Activated CD4-positive, CD25-positive, alpha-beta regulatory T cell (primary cell): ENCODE results near the gene TNPO3.
"Not testable (repeated sequence)": the region's sequence is repeated elsewhere in the genome, so short reads cannot be mapped to it uniquely, and the experiment has no call there.

Experiments used
- DNase-seq, 4 experiments: peaks; one replicate each; lab custom pipeline; 2025; lab: John Stamatoyannopoulos, UW

Gene TNPO3

DNA sequence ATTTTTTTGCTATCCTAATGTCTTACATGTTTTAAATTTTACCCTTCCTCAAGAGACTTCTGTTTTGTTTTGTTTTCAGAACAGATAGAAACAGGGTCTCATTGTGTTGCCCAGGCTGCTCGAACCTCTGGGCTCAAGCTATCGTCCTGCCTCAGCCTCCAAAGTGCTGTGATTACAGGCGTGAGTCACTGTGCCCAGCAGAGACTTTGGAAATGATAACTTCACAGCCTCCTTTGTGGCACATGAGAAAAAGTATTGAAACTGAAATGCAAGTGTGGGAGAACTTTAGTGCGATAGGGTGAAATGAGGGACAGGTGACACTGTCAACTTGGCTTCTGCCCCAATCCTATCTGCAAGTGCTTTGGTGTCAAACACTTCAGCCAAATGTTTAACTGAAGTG lies 95.6 kb downstream of the TNPO3 start:
- DNase-seq: no peak

DNA sequence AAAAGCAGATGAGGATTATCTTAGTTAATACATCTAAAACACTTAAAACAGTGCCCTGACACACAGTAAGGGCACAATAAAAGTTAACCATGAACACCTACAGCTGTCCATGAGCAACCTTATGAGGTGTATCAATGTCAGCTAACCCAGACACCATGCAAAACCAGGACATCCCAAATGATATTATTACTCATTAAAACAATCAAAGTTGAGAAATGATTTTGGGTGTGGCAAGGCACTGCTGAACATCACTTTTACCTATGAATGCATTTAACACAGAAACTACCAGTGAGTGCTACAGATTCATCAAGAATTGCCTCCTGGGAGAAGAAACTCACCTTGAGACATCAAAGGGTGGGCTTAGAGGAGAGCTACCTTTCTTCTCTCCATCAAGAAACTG lies 98.9 kb downstream of the TNPO3 start:
- no peak for DNase-seq

DNA sequence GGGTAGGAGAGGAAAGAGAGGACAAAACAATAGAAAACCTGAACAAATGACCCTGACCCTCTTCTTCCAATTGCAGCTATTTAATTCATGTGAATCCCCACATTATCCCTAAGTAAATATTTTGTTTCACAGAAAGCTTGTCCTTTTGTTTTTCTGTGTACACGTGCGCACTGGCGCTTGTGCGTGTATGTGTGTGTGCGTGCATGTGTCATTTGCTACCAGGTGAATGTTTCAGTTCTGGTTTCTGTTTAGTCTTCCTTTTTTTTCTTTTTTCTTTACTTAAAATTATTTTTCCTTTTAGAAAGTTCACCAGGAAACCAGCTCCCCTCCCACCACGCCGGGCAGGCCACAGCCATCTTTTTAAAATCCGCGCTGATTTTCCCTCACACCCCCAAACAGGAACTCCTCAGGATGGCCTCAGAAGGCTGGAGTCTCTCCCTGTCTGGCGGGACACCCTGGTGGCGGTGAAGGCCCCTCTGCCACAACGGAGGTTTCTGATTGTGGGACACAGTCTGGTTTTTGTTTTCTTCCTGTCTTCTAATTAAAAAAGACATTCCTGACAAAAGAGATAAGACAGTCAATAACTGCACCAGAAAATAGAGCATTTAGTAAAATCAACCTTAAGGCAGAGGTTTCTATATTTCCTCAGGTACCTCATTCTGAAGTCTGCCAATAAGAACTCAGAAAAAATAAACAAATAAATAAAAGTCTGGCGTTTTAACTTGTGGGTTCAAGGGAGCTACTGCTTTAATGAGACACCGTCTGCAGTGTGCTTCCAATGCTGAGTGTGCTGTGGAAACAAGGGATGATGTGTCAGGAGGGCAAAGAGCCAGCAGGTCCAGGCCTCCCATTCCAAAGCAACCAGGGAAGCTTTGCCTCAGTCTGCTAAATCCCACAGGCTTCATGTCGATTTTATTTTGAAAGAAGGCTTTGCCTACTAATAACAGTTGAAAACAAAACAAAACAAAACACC lies 99.8 kb downstream of the TNPO3 start:
- DNase-seq: no peak

DNA sequence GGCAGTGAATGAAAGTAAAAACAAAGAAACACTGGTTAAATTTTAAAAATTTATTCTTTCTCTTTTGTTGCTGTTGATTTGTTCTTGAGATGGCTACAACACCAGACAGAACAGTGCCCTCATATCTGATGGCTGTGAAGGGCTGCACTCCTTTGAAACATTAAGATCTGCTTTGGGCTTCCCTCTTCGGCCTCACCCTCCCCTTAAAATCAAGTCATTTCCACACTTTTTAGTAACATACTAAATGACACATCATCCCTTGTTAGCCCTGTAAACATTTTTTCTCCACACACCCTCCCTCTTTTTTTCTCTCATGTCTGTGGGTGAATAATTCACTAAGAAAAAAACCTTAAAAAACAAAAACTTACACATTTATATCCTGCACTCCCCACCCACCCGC lies 100.8 kb downstream of the TNPO3 start:
- no peak for DNase-seq

DNA sequence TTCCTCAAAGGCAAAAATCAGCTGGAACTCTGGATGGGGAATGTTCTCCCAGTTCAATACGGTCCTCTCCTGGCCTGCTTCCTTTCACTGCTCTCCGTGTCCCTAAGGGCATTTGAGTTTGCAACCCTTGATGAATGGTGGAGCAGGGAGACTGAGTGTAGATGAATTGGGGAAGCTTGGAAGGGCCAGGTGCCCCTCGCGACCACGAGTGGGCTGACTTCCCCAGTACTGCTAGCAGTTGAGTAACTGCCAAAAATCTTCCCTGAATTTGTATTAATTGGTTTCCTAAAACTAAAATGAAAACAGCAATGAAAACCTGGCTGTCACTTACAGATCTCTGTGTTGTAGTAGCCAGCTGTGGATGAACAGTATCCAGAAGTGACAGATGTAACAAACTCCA lies 103.6 kb downstream of the TNPO3 start:
- DNase-seq: no peak

DNA sequence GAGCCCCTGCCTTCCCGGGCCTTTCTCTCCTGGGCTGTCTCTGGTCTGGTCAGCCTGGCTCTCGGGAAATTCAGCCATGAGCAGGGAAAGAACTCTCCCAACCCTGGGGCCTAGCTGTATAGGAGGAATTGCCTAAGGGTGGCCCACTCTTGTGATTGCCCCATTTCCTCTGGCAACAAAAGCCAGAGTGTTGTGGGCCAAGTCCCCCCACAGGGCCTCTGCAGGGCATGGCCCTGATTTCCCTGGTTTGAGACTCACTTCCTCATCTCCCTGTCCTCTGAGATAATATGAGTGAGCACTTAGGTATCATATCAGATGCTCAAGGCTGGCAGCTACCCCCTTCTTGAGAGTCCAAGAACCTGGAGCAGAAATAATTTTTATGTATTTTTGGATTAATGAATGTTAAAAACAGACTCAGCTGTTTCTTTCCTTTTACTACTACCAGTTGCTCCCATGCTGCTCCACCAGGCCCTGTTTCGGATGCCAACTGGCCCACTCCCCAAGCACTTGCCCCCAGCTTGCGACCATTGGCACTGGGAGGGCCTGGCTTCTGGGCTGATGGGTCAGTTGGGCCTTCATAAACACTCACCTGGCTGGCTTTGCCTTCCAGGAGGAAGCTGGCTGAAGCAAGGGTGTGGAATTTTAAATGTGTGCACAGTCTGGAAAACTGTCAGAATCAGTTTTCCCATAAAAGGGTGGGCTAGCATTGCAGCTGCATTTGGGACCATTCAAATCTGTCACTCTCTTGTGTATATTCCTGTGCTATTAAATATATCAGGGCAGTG lies 105.7 kb downstream of the TNPO3 start:
- DNase-seq: no peak

DNA sequence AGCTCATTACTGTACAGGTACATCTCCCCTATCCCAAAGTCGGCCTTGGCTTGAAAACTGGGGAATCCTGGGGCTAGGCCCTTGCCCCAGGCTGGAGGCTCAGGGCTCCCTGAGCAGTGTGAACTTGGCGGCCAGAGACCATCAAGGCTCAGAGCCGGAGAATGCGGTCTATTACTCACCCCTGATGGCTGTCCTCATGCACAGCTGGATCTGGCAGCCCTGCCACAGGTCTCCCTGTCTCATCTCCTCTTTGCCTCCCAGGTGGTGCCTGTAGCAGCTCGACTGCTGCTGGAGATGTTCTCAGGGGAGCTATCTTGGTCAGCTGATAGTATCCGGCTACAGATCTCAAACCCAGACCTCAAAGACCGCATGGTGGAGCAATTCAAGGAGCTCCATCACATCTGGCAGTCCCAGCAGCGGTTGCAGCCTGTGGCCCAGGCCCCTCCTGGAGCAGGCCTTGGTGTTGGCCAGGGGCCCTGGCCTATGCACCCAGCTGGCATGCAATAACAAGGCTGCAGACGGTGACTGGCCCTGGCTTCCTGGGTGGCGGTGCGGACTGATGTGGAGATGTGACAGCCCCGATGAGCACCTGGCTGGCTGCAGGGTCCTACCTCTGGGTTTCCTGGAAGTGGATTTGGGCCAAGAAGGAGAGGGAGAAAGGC lies 106.5 kb downstream of the TNPO3 start:
- no peak for DNase-seq

DNA sequence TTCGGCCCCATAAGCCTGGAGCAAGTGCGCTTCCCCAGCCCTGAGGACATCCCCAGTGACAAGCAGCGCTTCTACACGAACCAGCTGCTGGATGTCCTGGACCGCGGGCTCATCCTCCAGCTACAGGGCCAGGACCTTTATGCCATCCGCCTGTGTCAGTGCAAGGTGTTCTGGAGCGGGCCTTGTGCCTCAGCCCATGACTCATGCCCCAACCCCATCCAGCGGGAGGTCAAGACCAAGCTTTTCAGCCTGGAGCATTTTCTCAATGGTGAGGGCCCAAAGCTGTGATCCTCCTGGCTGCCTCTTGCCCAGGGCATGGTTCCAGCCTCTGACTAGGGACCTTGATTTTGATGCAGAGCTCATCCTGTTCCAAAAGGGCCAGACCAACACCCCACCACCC lies 107.1 kb downstream of the TNPO3 start:
- no peak for DNase-seq

DNA sequence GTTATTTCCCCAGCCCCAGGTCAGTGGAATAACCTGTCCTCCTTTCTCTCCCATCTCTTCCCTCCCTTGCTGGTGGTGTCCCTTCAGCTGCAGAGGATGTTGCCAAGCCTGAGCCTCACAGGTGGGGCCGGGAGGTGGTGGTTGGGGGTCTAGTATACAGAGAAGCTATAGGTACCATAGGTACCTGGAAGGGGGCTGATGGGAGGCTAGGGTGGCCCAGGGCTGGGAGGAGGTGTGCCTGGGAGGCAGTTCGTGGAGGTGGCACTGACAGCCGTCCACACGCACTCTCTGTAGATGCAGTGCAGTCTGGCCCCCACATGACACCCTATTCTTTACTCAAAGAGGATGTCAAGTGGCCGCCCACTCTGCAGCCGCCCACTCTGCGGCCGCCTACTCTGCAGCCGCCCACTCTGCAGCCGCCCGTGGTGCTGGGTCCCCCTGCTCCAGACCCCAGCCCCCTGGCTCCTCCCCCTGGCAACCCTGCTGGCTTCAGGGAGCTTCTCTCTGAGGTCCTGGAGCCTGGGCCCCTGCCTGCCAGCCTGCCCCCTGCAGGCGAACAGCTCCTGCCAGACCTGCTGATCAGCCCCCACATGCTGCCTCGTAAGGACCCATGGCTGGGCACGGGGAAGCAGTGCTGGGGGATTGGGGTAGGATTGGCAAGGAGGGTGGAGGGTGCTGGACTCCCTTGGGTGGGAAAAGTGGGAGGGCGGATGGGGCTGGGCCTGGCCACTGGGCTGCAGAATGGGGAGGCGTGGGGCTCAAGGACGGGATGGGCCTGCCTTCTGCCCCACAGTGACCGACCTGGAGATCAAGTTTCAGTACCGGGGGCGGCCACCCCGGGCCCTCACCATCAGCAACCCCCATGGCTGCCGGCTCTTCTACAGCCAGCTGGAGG lies 107.7 kb downstream of the TNPO3 start:
- no peak for DNase-seq

DNA sequence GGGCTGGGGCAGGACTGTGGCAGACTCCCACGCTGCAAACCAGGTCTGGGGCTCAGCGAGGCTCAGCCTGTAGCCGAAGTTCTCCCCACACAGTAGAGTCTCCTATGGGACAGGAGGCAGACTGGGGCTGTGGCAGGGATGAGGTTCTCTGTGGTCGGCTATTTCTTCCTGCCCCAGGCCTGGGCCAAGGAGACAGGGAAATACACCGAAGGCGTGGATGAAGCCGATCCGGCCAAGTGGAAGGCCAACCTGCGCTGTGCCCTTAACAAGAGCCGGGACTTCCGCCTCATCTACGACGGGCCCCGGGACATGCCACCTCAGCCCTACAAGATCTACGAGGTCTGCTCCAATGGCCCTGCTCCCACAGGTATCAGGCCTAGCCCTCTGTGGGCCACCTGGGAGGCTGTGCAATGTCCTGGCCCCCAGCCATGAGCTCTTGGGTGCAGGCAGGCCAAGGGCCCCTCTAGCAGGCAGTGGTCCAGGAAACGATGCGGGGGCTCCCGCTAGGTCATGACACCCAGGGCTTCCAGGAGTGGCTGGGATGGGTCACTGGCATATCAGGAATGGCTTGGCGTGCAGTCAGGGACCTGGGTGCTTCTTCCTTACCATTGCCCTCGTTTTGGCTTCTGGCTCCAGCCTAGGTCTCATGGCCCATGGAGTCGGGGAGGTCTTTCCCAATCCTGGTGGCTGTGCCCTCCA lies 109.1 kb downstream of the TNPO3 start:
- DNase-seq: no peak

DNA sequence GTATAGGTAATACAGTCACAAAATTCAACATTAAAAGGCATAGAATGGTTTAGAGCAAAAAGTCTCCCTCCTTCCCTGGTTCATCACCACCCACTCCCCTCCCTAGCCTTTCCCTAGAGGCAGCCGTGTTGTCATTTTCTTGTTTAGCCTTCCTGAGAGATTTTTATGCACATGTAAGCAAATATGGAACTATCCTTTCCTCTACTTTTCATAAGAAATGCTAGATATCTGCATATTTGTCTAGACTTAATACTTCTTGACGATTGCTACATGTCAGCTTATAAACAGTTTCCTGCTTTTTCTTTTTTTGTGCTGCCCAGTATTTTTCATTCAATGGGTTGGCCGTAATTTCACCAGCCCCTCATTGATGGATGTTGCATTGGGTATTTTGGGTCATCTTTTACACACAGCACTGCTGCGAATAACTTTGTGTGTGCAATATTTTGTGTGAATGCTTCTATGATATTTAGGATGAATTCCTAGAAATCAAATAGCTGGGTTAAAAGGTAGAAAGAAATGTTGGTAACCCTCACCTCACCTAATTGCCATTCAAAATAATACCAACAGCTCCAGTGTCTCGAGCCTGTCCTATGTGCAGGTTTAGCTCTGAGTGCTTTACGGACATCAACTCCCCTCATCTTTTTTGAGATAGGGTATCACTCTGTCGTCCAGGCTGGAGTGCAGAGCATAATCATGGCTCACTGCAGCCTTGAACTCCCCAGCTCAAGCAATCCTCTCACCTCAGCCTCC lies 110.2 kb downstream of the TNPO3 start:
- DNase-seq: no peak

DNA sequence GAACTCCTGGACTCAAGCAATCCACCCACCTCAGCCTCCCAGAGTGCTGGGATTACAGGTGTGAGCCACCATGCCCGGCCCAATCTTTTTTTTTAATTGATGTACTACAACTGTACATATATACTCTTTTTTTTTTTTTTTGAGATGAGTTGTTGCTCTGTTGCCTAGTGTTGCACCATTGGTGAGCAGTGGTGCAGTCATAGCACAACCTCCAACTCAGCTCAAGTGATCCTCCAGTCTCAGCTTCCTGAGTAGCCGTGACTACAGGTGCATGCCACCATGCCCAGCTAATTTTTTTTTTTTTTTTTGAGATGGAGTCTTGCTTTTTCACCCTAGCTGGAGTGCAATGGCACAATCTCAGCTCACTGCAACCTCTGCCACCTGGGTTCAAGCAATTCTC lies 111.7 kb downstream of the TNPO3 start:
- DNase-seq: not testable (repeated sequence)

DNA sequence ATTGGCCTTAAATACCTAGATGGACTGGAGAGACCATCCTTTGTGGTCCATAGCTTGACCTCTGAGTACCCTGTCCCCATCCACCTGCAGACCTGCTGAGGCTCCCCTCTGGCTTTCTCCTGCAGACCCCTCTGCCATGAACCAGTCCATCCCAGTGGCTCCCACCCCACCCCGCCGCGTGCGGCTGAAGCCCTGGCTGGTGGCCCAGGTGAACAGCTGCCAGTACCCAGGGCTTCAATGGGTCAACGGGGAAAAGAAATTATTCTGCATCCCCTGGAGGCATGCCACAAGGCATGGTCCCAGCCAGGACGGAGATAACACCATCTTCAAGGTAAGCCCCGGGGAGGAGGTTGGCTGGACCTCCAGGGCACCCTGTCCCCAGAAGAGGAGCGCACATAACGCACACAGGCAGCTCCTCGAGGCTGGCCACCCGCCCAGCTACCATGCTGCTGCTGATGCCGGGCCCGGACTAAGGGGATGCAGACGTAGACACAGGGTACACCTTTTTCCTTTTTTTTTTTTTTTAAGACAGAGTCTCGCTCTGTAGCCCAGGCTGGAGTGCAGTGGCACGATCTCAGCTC lies 112.9 kb downstream of the TNPO3 start:
- no peak for DNase-seq

DNA sequence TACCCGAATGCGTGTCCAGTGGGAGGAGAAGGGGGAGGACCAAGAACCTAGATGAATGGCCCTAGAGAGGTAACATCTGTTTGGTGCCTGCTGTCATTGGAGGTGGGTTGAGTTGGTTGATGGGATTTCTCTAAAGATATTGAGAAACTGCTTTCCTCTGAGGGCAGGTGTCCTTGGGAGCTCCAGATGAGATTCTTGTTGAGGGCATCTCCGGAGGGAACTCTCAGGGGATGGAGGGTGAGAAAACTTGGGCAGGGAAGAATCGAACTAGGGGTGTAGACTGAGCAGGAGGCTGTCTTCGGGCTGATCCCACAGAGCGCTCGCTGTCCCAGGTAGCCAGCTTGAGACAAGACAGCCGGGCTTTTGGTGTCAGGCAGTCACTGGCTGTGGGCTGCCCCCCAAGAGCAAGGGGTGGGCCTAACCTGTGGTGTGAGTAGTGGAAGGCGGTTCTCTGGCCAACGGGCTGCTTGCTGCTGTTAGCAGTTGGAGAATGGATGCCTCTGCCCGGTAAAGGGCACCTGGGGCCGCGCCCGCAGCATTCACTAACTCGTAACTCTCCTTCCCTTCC lies 113.5 kb downstream of the TNPO3 start:
- DNase-seq: no peak

DNA sequence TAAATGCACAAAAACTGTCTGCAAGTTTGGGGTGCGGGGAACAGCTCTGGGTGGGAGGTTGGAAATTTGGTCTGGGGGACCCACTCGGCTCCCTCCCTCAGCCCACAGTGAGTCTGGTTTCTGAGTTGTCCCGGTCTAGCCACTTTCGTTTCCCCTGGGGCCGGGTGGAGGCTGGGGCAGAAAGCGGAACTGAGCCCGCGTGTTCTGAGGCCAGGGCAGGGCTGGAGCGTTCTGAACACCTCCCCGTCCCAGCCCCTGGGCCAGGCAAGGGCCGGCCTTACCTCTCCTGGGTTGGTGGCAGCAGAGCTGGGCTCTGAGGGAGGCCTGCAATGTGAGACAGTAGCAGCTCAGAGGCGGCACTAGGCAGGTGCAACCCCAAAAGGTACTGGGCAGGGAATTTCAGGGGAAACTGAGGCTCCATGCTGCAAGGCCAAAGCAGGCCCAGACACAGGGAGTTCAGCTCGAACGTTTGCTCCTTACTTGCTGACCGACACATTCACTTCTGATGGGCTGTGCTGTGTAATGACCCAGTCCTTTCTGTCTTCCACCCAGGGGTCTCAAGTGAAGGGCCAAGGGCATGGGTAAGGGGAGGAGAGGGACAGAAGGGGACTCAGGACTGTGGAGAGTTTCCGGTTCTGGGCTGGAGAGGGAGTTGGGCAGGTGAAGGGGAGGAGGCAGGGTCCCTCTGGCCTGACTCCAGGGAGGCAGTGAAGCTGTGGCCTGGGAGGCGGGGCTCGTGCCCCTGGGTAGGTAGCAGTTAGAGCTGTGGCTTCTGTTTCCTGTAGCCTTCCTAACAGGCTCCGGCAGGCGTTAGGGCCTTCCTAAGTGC lies 114.2 kb downstream of the TNPO3 start:
- no peak for DNase-seq

DNA sequence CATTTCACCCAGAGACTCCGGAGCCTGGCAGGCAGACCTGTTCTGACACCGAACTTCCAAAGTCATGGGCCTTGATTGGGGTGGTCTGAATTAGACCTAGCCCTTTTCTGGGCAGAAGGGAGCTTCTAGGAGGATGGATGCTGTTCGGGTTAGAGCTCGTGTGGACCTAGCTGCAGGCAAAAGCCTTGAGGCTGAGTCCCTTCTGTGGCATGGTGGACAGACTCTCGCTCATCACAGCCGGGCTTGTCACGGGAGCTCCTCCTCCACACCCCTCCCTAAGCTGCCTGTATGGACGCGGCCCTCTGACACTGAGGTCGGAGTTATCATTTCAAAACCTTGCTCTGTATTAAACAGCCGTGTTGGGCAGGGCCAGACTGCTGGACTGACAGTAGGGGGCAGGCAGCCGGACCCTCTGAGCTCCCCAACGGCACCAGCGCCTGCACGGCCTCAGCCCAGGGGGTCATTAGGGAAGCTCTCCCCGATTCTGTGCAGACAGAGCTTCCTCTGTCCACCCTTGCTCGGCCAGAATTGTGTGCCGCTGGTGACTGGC lies 115.0 kb downstream of the TNPO3 start:
- DNase-seq: no peak

DNA sequence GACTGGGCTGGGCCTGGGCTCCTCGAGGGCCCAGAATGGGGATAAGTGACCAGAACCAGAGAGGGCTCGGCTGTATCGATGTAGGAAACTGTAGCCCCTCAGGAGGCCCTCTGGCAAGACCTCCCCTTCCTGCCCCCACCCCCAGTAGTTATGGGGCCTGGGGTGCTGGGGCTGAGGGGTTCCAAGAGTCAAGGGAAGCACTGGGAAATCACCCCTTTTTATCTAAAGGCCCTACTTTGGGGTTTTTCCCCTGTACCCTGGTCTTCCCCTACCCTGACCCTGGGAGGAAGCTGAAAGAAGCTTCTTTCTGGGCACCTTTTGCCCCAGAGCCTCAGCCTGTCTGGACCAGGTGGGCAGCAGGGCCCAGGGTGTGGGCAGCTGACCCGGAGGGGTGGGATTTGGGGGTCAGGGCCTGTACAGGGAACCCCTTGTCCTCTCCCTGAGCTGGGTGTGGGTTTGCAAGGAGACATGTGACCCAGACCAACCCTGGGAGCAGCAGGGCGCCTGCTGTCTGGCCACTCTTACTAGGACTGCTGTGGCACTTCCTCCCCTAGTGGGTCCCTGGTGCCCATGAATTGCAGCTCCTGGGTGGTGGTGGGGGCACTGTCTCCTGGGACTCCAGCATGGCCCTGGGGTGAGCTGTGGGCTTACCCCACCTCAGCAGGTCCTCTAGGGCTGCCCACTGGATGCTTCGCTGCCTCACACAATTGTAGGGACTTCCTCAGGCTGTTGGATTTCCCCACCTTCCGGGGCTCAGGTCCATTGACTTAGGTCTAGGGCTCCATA lies 115.6 kb downstream of the TNPO3 start:
- DNase-seq: no peak
